AG04450 (cell line): ENCODE data around the gene AEBP2. TPM values are rescaled to one million over a fixed set of nuclear protein-coding genes. Genes with fewer than 3 reads are reported as not detected.

ENCODE experiments used
- CTCF ChIA-PET: fragments of 300-600, 350-600 bp; formaldehyde crosslinking; extraction: SDS; loops from one replicate; lab custom pipeline; 2022; ENCODE audit warnings: antibody characterized with exemption, inconsistent platforms; lab: Charles Lee
- POLR2A ChIA-PET: fragments of 350-600 bp; formaldehyde crosslinking; extraction: SDS; loops from one replicate; lab custom pipeline; 2021; ENCODE audit warnings: antibody characterized with exemption, inconsistent platforms; lab: Yijun Ruan, JAX
- DNase-seq: peaks from one replicate; pipeline ENCODE4 v3.0.0-alpha.2; 2011; ENCODE audit warnings: low read depth, low spot score
- H3K27ac ChIP-seq: one replicate; pipeline ENCODE4 v1.5.1; 2012; ENCODE audit warnings: low read depth, low read length, control low read depth
- H3K27me3 ChIP-seq: one replicate; pipeline ENCODE4 v1.6.0; 2012; ENCODE audit warnings: low read length; ENCODE audit not compliant: control insufficient read depth, insufficient read depth
- H3K4me3 ChIP-seq: 2 replicates; pipeline ENCODE4 v1.5.1; 2011; ENCODE audit warnings: mild to moderate bottlenecking, low read depth, low read length, control low read depth
- H3K9me3 ChIP-seq: 2 replicates; pipeline ENCODE4 v1.5.1; 2012; ENCODE audit warnings: low read length; ENCODE audit not compliant: control insufficient read depth, insufficient read depth
- polyA plus RNA-seq: library from polyadenylated mRNA; depleted of rRNA; stranded (reverse); fragments of >200 nt; gene quantifications from 2 replicates; pipeline ENCODE4 v1.2.3, GENCODE V29; 2011
- TF ChIP-seq, protein P1 (sequence below): IDR thresholded peaks from 2 replicates; pipeline ENCODE4 v1.5.1; 2011; ENCODE audit warnings: low read depth, low read length, control low read depth, inconsistent platforms

AEBP2 gene
- polyA plus RNA-seq, 1 experiment: 19.1 TPM

DNA sequence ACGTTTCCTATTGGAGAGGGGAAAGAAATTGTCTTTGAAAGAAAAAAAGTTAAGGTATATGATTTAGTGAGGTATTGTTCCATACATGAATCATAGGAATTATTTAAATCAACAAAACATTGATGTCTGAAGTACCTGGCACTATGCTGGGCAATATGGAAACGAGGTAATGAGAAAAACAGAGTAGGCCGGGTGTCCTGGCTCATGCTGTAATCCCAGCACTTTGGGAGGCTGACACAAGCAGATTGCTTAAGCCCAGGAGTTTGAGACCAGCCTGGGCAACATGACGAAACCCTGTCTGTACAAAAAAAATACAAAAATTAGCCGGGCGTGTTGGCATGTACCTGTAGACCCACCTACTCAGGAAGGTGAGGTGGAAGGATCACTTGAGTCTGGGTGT lies 45.9 kb downstream of the AEBP2 start:
- H3K4me3 ChIP-seq: no peak overlapping the region
- H3K9me3 ChIP-seq: peaks cover under 1% of the 10 kb centered on the region; the same call in 1 of the 2 replicates
- H3K27ac ChIP-seq: no peak overlapping the region
- no peak for DNase-seq
- ChIA-PET CTCF (no interaction called here), POLR2A (no interaction called here)
- TF ChIP-seq, protein P1, sequence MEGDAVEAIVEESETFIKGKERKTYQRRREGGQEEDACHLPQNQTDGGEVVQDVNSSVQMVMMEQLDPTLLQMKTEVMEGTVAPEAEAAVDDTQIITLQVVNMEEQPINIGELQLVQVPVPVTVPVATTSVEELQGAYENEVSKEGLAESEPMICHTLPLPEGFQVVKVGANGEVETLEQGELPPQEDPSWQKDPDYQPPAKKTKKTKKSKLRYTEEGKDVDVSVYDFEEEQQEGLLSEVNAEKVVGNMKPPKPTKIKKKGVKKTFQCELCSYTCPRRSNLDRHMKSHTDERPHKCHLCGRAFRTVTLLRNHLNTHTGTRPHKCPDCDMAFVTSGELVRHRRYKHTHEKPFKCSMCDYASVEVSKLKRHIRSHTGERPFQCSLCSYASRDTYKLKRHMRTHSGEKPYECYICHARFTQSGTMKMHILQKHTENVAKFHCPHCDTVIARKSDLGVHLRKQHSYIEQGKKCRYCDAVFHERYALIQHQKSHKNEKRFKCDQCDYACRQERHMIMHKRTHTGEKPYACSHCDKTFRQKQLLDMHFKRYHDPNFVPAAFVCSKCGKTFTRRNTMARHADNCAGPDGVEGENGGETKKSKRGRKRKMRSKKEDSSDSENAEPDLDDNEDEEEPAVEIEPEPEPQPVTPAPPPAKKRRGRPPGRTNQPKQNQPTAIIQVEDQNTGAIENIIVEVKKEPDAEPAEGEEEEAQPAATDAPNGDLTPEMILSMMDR: no peak
- no peaks in the 10 kb centered on the region for H3K27me3 ChIP-seq

DNA sequence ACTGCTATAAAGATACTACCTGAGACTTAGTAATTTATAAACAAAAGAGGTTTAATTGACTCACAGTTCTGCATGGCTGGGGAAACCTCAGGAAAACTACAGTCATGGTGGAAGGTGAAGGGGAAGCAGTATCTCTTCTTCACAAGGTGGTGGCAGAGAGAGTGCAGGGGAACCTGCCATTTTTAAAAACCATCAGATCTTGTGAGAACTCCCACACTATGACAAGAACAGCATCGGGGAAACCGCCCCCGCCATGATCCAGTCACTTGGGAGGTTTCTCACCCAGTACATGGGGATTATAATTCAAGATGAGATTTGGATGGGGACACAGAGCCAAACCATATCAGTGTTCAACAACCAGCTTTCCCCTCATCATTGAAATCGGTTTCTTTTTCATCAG lies 49.9 kb downstream of the AEBP2 start:
- H3K27me3 ChIP-seq: no peaks in the 10 kb centered on the region
- no peaks in the 10 kb centered on the region for H3K9me3 ChIP-seq
- no peak overlapping the region for H3K27ac ChIP-seq
- POLR2A ChIA-PET: no interaction called here
- CTCF ChIA-PET: no interaction called here
- H3K4me3 ChIP-seq: no peak overlapping the region
- TF ChIP-seq, protein P1: no peak
- DNase-seq: no peak

DNA sequence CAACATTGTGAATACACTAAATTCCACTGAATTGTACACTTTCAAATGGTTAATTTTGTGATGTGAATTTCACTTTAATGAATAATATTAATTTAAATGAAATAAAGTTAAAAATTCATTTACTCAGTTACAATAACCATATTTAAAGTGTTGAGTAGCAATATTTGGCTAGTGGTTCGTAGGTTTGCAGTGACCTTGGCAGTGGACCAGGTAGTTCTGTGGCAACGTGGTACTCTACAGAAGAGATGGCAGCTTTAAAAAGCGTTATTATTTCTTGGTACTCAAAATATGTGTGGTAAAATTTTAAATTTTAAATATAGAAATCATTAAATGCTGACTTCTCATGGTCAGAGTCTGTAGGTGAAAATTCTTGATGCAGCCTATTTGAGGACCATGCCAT lies 51.6 kb downstream of the AEBP2 start:
- H3K27me3 ChIP-seq: no peaks in the 10 kb centered on the region
- no peaks in the 10 kb centered on the region for H3K9me3 ChIP-seq
- ChIA-PET POLR2A (no interaction called here), CTCF (no interaction called here)
- no peak overlapping the region for H3K27ac ChIP-seq
- TF ChIP-seq, protein P1: no peak
- H3K4me3 ChIP-seq: no peak overlapping the region
- no peak for DNase-seq

DNA sequence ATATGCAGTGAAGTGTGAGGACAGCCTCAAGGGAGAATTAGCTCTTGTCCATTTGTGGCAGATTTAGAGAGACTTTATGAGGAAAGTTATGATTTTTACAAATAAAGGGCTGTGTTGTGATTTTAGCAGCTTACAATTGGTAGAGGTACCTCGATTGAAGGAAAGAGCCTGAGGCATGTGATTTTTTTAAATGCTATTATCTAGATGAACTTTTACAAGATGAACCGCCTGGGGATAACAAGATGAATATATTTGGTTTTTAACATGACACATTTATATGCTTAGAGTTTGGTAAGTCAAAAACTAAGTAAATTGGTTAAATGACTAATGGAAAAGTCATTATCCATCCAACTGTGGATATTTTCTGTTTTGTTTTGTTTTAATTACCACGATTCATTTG lies 52.6 kb downstream of the AEBP2 start:
- TF ChIP-seq, protein P1: no peak
- Histone ChIP-seq H3K4me3 (no peak overlapping the region), H3K9me3 (no peaks in the 10 kb centered on the region), H3K27ac (no peak overlapping the region), H3K27me3 (no peaks in the 10 kb centered on the region)
- POLR2A ChIA-PET: no interaction called here
- CTCF ChIA-PET: no interaction called here
- DNase-seq: no peak

DNA sequence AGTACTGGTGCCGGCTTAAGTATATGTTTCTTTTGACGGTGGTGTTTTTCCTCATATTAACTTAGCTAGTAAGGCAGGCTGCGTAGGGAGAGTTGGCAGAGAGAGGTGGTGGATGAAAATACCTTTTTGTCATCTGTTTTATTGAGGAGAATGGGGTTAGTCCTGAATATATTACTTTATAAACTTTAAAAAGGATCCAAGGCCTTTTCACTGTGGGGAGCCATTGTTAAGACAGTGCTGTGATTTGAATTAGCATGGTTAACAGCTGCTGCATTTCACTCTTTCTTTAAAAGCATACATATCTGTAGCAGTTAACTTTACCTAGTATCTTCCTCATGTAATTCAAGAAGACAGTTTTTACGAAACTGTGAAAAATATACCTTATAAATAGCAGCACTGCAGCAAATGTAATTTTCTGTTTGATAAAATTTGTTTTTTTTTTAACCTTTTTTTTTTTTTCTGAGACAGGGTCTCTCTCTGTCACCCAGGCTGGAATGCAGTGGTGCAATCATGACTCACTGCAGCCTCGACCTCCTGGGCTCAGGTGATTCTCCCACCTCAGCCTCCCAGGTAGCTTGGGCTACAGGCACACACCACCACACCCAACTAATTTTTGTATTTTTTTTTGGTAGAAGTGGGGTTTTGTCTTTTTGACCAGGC lies 57.1 kb downstream of the AEBP2 start:
- POLR2A ChIA-PET: interaction anchor here (0.7 kb wide), 1 partner anchor 22 kb away, joined by 4 read pairs; no protein-coding TSS in a partner anchor
- H3K4me3 ChIP-seq: no peak overlapping the region
- CTCF ChIA-PET: no interaction called here
- TF ChIP-seq, protein P1: no peak
- no peak overlapping the region for H3K27ac ChIP-seq
- no peaks in the 10 kb centered on the region for H3K9me3 ChIP-seq
- H3K27me3 ChIP-seq: no peaks in the 10 kb centered on the region
- DNase-seq: no peak
